MM.1S (cell line): ENCODE measurements around the gene MEG3.

ENCODE experiments used
- EZH2 ChIP-seq: fragments of 300-600 bp; sonication (generic); optimal IDR thresholded peaks from 2 replicates; pipeline ENCODE3; 2017; ENCODE audit warnings: low read depth, mild to moderate bottlenecking, antibody characterized with exemption, low read length, mixed read lengths
- TF ChIP-seq, protein P1 (sequence below): fragments of 300-600 bp; sonication (generic); IDR thresholded peaks from 2 replicates; pipeline ENCODE4 v1.5.1; 2016; ENCODE audit warnings: antibody characterized with exemption, low read length, mixed read lengths

DNA sequence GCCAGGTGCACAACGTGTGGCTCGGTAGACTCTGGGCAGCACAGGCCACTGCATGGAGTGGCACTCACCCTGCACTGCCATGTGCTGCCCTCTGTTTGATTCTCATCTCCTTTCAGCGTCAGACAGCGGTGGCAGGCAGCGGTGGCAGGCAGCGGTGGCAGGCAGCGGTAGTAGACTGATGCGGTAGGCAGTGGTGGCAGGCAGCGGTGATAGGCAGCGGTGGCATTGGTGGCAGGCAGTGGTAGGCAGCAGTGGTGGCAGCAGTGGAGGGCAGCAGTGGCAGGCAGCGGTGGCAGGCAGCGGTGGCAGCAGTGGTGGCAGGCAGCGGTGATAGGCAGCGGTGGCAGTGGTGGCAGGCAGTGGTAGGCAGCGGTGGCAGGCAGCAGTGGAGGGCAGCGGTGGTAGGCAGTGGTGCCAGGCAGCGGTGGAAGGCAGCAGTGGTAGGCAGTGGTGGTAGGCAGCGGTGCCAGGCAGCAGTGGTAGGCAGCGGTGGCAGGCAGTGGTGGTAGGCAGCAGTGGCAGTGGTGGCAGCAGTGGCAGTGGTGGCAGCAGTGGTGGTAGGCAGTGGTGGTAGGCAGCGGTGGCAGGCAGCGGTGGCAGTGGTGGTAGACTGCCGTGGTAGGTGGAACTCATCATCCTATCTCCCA lies 6.0 kb upstream of the MEG3 start:
- TF ChIP-seq, protein P1, sequence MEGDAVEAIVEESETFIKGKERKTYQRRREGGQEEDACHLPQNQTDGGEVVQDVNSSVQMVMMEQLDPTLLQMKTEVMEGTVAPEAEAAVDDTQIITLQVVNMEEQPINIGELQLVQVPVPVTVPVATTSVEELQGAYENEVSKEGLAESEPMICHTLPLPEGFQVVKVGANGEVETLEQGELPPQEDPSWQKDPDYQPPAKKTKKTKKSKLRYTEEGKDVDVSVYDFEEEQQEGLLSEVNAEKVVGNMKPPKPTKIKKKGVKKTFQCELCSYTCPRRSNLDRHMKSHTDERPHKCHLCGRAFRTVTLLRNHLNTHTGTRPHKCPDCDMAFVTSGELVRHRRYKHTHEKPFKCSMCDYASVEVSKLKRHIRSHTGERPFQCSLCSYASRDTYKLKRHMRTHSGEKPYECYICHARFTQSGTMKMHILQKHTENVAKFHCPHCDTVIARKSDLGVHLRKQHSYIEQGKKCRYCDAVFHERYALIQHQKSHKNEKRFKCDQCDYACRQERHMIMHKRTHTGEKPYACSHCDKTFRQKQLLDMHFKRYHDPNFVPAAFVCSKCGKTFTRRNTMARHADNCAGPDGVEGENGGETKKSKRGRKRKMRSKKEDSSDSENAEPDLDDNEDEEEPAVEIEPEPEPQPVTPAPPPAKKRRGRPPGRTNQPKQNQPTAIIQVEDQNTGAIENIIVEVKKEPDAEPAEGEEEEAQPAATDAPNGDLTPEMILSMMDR, result no peak
- TF ChIP-seq EZH2, result no peak
